ENCODE measurements around the gene ZNF90.

- TF ChIP-seq, protein P1, sequence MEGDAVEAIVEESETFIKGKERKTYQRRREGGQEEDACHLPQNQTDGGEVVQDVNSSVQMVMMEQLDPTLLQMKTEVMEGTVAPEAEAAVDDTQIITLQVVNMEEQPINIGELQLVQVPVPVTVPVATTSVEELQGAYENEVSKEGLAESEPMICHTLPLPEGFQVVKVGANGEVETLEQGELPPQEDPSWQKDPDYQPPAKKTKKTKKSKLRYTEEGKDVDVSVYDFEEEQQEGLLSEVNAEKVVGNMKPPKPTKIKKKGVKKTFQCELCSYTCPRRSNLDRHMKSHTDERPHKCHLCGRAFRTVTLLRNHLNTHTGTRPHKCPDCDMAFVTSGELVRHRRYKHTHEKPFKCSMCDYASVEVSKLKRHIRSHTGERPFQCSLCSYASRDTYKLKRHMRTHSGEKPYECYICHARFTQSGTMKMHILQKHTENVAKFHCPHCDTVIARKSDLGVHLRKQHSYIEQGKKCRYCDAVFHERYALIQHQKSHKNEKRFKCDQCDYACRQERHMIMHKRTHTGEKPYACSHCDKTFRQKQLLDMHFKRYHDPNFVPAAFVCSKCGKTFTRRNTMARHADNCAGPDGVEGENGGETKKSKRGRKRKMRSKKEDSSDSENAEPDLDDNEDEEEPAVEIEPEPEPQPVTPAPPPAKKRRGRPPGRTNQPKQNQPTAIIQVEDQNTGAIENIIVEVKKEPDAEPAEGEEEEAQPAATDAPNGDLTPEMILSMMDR (conservative IDR thresholded peaks at IDR 0.05; ENCODE audit: low read length): no peak
- TF ChIP-seq EZH2phosphoT487 (IDR thresholded peaks at IDR 0.05; ENCODE audit: borderline replicate concordance, low read depth, low read length): no peak
Observed at GRCh38 chr19:20044663-20045062, 33.1 kb upstream of the ZNF90 start.

Measured in OCI-LY7 (cell line).